Stimulated activated CD4-positive, alpha-beta T cell treated with anti-CD3 and anti-CD28 coated beads, Interleukin-1b, Interleukin-23, amount 100 ng/mL, for 1 hour (primary cell): ENCODE results near the gene SPATA31D3.
"Not testable (repeated sequence)": the region's sequence is repeated elsewhere in the genome, so short reads cannot be mapped to it uniquely, and the experiment has no call there.

Experiments used
- DNase-seq, 2 donors: peaks; one replicate each; pipeline ENCODE4 v3.0.0-alpha.2; 2020; ENCODE audit warnings: low read depth in 2 of 2

The SPATA31D3 gene

GRCh38 chr9:81979196-81979595, 35.9 kb downstream of the SPATA31D3 start:
- DNase-seq, result no peak

- DNase-seq, result no peak
Observed at GRCh38 chr9:81980568-81980967, 37.3 kb downstream of the SPATA31D3 start.

- no peak for DNase-seq
Observed at GRCh38 chr9:81981883-81982282, 38.6 kb downstream of the SPATA31D3 start.

- no peak for DNase-seq
Observed at GRCh38 chr9:81984928-81985327, 41.6 kb downstream of the SPATA31D3 start.

GRCh38 chr9:81986051-81986450, 42.8 kb downstream of the SPATA31D3 start:
- no peak for DNase-seq

- not testable (repeated sequence) for DNase-seq
Observed at GRCh38 chr9:81988472-81988871, 45.2 kb downstream of the SPATA31D3 start, which contains the start of gene SPATA31D1. Gene SPATA31D1, plus strand, starts transcription at chr9:81988772. Its CDS starts 47 bp downstream, at chr9:81988819.

GRCh38 chr9:81989700-81990099, 46.4 kb downstream of the SPATA31D3 start:
- no peak for DNase-seq

- no peak for DNase-seq
Observed at GRCh38 chr9:81993656-81994055, 50.4 kb downstream of the SPATA31D3 start.
